Lung microvascular endothelial cell (primary cell): ENCODE data around the gene ANKRD33. TPM values are rescaled to one million over a fixed set of nuclear protein-coding genes. Genes with fewer than 3 reads are reported as not detected.

Source experiments
- DNase-seq, 2 donors: peaks; one replicate each; pipeline versions ENCODE4 v3.0.0 to v3.0.0-alpha.2; 2010; ENCODE audit warnings: low read depth in 2 of 2
- total RNA-seq: library from RNA; depleted of rRNA; stranded (reverse); fragments of >200 nt; gene quantifications from 2 replicates; pipeline ENCODE4 v1.2.1, GENCODE V29; 2014

The ANKRD33 gene
- total RNA-seq, 1 donor from 2014 or later, result not detected

DNA sequence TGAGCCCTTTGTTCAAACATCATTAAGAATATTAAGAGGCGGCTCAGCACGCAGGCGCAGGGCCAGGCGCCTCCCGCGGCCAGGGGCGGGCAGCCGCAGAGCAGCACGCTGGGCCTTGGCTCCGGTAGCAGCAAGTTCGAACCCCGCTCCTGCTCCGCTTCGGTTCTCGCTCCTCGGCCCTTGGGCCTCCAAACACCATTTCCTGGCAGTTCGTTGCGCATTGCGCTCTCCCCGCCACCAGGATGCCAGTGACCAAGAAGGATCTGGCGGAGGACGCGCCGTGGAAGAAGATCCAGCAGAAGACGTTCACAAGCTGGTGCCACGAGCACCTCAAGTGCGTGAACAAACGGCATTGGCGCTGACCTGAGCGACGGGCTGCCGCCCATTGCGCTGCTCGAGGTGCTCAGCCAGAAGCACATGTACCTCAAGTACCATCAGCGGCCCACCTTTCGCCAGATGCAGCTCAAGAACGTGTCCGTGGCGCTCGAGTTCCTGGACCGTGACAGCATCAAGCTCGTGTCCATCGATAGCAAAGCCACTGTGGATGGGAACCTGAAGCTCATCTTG lies 12.5 kb downstream of the ANKRD33 start:
- DNase-seq, result no peak

DNA sequence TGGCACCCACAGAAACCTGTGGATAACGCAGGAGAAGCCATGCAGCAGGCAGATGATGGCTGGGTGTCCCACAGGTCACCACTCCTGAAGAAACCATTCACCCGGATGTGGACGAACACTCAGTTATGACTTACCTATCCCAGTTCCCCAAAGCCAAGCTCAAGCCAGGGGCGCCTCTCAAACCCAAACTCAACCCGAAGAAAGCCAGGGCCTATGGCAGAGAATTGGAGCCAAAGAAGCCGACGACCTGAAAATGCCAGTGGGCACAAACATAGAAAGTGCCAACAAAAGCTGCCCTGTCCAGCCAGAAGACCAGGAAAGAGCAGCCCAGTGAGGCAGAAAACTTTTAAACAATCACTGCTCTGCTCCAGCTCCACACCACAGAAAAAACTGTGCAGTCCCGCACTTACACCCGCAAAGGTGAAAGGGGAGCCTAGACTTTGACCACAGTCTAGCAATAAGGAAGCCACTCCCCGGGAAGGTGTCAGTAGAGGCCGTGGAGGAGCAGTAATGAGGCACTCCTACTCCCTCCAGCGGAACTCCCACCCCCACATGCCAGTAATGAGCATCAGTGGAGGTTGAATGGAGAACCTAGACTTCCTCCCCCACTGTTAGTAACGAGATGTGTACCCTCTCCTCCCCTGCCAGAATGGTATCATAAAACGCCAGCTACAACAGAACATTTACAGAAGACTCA lies 13.4 kb downstream of the ANKRD33 start:
- DNase-seq, result peak in 1 of 2 donors; percentile 72

DNA sequence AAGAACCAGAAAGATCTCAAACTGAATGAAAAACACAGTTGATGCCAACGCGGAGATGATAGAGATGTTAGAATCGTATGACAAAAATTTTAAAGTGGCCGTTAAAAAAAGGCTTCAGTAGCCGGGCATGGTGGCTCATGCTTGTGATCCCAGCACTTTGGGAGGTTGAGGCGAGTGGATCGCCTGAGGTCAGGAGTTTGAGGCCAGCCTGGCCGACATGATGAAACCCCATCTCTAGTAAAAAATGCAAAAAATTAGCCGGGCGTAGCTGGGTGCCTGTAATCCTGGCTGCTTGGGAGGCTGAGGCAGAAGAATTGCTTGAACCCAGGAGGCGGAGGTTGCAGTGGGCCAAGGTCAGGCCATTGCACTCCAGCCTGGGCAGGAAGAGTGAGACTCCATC lies 14.0 kb downstream of the ANKRD33 start:
- DNase-seq, result no peak

DNA sequence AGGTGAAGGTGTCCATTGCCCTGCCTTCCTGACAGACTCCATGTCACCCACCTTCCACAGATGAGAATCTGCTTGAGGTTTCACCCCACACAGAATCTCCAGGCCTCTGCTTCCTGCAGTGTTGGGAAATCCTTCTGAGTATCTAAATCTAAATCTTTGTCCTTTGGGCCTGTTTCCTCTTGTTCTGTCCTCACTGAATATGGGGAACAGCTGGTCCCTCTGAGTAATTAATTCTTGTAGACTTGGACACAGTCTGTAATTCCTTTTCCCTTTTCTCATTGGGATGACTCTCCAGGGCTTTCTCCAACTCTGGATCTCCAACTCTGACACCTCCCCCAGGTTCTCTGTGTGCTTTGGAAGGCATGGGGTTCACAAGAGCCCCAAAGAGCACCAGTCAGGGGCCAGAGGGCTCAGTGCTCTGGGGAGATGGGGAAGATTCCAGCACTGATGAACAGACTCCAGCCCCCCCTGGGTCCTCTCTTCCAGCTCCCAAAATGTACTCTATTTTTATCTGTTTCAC lies 17.1 kb downstream of the ANKRD33 start:
- peak in 1 of 2 donors; percentile 80 for DNase-seq

DNA sequence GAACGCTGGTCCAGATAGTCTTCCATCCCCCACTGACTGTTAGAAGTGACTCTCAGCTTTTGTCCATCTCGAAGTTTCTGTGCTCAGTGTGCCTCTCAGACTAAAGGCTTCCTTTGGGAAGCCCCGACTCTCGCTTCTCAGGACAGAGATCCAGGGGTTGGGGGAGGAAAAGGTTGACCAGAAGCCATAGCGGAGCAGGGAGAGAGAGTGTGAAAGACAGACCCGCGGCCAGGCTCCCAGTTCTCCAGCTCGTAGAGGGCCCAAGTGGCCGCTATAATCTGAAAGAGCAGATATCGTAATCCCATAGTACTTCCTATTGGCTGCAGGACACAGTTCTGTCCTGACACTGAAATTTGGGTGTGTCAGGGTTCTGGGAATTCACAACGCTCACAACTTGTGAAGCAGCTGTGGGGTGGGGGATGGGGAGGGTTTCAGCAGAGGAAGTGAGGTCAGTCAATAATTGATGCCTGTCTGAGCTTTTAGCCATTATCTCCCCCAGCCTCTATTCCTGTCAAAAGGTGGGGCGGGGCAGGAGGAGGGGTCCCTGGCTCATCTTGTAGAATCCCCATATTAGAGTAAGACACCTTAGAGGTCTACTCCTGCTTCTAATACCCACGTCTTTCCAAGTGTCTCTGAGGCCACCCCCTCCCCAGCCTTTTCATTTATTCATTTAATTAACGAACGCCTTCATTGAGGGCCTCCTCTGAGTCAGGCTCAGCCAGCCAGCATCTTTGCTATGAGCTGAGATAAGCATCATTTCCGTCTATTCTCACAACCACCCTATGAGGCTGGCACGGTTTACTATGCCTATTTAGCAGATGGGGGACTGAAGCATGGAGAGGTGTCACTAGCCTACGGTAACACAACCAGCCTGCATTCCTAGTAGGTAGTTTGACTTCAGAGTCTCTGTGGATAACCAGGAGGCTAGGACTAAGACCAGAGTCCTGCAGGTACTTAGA lies 17.8 kb downstream of the ANKRD33 start:
- peak; percentile 73 to 96 for DNase-seq

DNA sequence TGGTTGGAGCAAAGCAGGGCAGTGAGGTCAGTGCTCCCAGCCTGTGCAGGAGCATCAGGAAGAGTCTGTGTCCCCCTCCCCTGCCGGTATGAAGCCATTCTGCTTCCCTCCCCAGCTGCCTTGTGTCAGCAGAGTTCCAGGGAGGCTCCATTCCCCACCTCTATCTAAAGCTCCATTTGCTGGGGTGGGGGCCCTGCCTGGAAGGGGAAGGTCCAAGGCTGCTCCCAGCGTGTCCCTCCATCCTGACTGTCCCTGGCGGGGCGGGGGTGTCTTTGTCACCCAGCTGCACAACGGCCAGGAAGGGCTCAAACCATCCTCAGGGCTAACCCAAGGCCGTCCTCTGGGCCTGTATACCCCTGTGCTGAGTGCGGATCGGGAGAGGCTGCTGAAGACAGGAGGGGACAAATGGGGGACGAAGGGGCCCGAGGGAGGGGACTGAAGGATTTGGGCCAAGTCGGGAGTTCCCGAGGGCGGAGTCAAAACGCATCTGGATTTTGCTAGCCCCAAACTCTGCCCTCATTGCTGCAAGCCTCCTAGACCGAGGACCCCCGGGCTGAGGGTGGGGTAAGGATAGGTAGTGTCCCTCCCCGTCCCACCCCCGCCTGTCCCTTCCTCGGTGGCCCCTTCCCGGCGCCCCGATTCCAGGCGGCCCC lies 18.7 kb downstream of the ANKRD33 start:
- DNase-seq, result peak in 1 of 2 donors; percentile 65

DNA sequence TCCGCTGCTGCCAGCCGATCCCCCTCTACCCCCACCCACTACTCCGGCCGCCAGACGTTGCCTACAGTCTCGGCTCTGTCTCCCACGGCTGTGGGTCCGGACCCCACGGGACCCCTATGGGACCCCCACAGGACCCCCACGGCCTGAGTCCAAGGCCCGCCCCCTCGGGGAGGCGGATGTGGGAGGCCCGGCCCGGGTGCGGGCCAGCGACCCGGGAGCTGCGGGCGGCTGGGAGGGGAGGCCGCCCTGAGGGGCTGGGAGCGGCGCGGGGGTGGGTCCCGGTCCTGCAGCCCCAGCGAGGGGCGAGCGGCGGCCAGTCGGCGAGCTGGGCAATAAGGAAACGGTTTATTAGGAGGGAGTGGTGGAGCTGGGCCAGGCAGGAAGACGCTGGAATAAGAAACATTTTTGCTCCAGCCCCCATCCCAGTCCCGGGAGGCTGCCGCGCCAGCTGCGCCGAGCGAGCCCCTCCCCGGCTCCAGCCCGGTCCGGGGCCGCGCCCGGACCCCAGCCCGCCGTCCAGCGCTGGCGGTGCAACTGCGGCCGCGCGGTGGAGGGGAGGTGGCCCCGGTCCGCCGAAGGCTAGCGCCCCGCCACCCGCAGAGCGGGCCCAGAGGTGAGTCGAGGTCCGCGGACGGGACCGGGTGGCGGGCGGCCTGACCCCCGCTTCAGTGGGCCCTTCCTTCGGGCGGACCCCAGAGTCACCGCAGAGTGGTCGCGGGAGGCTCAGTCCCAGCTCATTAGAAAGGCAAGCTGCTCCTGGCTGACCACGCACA lies 19.4 kb downstream of the ANKRD33 start, which contains the start of gene ACVRL1:
ACVRL1 (plus strand) TSS at position 422 of the 773 bp plus-strand sequence. CDS start 4,971 bp downstream, outside the sequence.
- peak in 1 of 2 donors; percentile 62 for DNase-seq

DNA sequence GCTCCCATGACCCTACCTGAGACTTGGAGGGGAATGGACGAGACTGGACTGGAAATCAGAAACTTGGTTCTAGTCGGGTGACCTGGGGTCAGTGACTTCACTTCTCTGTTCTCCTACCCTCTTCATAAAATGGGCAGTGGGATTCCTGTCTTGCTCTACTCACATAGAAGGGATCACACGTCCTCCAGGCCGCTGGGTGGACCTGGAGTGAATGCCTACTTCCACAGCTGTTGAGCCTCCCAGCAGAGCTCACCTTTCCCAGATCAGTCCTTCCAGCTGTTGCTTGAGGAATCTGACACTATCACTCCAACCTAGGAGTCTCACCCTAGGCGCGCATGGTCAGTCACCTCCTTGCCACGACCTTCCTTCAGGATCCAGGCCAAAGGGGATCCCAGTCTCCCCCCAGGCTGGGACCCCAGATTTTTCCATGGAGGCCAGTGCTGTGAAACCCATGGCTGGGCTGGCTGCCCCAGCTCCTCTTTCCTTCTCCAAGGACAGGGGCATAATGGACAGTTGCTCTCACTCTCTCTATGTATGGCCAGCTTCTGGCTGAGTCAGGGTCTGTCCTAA lies 20.0 kb downstream of the ANKRD33 start:
- DNase-seq, result peak in 1 of 2 donors; percentile 50

DNA sequence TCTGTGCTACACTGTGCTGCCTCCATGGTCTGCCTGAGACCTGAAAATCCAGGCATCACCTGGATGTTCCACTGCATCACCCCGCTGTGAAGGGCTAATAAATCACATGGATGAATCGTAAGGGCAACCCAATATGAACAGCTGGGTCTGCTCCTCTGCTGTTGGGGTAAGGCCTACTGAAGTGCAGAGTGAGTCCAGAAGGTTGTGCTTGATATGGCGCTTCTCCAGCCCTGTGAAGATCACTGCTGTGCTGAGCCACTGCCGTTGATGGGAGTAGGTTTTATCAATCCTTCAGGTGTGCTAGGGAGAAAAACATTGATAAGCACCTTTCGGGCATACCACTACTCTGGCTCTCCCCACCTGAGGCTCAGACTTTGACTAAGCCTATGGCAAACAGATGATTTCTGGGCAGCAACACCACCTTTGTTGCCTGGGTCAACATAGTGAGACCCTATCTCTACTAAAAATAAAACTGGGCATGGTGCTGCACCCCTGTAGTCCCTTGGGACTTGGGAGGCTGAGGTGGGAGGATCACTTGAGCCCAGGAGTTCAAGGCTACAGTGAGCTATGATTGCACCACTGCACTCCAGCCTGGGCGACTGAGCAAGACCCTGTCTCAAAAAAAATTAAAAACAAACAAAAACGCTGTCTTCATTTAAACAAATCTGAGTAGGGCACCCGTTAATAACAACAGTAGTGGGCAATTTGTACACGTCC lies 21.1 kb downstream of the ANKRD33 start:
- DNase-seq, result peak in 1 of 2 donors; percentile 39

DNA sequence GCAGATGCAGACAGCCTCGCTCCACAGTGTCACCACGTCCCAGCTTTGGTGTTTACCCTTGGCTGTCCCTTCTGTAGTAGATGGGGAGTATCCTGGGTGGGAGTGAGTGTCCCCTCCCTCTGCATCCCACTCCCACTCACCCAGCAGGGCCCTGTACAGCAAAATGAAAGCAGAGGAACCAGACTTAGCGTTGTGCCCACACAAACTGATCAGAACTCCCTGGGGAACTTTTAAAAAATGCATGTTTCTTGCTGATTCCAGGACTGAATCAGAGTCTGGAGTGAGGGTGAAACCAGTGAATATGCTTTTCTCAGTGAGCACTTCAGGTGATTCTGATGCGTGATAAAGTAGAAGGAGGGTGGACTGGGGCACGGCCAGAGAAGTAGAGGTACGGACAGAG lies 22.3 kb downstream of the ANKRD33 start:
- no peak for DNase-seq

DNA sequence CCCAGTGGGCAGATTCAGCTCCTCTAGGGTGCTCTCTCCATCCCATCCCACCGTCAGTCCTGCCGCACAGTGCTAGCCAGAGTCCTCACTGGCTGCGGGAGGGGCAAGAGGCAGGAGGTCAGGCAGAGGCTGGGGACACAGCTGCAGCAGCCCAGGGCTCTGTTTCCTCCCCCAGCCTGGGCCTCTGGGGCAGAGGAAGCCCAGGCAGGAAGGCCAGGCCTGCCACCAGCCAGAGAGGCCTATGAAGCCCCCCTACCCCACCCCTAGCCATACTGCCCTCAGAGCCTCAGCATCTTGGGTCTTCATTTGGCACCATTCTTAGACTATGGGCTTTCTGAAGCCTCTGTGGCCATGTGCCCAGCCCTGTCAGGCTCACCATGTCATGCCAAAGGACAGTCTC lies 22.8 kb downstream of the ANKRD33 start:
- DNase-seq, result peak; percentile 57 to 65

DNA sequence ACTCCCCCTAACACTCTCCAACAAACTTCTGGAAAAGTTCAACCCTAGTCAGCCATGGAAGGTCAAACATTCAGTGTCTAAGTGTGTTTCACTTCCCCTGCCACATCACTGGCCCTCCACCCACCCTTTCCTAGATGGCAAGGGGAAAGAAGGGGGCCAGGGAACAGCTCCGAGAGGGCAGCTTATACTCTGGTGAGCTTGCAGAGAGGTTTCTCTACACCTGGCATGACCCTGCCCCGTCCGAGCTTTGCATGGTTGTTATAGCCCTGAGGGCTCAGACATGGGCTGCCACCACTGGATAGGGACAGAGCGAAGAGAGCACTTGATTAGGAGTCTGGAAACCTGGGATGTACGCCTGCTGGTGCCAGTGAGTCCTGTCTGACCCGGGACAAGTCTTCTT lies 23.4 kb downstream of the ANKRD33 start:
- DNase-seq, result no peak

DNA sequence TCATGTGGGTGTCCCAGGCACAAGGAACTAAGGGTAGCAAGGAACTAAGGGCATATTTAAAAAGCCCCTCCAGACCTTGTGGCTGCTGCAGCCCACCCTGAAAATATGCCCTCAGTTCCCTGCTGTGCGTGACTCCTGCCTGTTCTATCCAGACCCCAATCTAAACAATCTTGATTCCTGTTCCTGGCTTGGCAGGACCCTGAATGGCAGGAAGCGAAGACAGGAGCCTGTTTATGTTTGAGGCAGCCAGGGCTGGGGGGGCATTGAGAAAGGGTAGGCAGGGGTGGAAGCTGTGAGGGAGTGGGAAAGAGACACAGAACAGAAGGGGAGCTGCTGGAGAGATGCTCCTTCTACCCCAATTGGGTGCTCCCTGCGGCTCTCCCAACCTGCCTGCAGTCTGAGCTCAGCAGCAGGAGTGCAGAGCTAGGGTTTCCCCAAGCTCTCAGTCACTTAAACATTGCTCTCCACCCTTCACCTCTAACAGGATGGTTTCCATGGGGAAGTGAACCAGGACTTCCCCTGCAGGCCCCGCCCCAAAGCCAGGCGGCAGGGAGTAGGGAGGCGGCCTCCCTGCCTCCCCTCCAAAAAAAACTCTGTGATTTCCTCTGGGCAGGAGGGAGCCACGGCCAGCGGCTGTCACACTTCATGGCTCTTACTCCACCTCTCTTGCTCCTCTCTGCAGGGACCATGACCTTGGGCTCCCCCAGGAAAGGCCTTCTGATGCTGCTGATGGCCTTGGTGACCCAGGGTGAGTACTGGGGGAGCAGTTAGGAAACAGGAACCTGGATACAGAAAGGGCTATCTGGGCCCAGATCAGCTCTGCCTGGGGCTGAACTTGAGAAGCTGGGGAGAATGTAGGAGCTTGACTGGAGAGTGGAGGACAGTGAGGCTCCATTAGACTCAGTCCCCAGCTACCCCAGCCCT lies 24.1 kb downstream of the ANKRD33 start:
- DNase-seq, result peak; percentile 91 to 95

DNA sequence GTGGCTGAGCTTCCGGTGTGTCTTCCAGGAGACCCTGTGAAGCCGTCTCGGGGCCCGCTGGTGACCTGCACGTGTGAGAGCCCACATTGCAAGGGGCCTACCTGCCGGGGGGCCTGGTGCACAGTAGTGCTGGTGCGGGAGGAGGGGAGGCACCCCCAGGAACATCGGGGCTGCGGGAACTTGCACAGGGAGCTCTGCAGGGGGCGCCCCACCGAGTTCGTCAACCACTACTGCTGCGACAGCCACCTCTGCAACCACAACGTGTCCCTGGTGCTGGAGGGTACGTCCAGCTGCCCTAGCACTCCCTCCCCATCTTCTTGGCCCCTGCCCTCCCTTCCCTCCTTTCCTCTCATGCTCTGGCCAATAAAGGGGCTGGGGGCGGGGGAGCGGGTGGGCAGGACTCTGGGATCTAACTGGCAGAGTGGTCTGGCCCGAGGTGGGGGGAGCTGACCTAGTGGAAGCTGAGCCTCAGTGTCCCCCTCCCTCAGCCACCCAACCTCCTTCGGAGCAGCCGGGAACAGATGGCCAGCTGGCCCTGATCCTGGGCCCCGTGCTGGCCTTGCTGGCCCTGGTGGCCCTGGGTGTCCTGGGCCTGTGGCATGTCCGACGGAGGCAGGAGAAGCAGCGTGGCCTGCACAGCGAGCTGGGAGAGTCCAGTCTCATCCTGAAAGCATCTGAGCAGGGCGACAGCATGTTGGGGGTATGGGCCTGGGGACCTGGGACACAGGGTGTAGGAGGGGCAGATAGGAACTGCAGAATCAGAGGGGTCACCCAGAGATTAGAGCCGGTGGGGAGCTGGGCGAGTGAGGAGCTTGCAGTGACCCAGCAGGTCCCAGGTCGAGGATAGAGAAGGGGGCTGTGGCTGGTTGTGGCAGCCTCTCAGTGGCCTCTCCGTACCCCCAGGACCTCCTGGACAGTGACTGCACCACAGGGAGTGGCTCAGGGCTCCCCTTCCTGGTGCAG lies 25.4 kb downstream of the ANKRD33 start:
- DNase-seq, result peak in 1 of 2 donors; percentile 65

DNA sequence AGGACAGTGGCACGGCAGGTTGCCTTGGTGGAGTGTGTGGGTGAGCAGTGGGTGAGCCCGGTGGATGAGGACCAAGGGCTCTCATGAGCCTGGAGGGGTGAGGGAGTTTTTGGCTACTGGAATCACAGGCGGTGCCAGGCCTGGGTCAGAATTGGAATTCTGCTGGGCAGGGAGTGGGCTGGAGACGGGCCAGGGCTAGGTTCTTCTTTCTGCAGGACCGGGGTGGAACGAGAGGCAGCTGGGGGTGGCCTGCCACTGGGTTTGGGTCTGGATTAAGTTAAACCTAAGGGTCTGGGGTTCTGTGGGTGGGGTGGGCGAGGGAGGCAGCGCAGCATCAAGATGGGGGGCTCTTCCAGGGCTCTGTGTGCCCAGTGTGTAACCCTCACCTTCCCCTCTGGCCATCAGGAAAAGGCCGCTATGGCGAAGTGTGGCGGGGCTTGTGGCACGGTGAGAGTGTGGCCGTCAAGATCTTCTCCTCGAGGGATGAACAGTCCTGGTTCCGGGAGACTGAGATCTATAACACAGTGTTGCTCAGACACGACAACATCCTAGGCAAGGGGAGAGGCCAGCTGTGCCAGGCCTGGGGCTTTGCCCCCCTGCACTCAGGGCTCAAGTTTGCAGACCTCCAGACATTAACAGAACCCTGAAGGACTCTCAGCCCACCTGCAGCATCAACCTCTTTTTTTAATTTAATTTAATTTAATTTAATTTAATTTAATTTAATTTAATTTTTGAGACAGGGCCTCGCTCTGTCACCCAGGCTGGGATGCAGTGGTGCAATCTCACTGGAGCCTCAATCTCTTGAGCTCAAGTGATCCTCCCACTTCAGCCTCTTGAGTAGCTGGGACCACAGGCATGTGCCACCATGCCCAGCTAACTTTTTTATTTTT lies 26.4 kb downstream of the ANKRD33 start:
- no peak for DNase-seq

DNA sequence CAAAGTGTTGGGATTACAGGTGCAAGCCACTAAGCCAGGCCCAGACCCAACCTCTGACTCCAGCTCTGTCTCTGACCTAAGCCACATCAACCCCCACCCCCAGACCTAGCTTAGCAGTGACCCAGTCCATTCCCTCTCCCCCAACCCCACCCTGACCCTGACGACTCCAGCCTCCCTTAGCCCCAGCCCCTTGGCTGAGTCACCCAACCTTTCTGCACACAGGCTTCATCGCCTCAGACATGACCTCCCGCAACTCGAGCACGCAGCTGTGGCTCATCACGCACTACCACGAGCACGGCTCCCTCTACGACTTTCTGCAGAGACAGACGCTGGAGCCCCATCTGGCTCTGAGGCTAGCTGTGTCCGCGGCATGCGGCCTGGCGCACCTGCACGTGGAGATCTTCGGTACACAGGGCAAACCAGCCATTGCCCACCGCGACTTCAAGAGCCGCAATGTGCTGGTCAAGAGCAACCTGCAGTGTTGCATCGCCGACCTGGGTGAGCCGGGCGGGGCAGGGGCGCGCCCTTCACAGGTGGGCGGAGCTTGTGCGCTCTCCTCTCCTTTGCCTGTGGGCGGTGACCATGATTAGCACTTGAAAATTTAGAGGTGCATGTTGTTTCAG lies 27.2 kb downstream of the ANKRD33 start:
- DNase-seq, result peak in 1 of 2 donors; percentile 41
